ENCODE measurements around the gene ATP9A. TPM values are rescaled to one million over a fixed set of nuclear protein-coding genes. Genes with fewer than 3 reads are reported as not detected.

The ATP9A gene
- total and polyA plus RNA-seq, 2 donors from 2014 or later: 7.1 to 40.2 TPM

GRCh38 chr20:51654495-51654894 is 113.7 kb downstream of the ATP9A start:
- Histone ChIP-seq H3K27me3 (ENCODE audit: control insufficient read depth, insufficient read depth, low read length) (no peaks in the 10 kb centered on the region), H3K9ac (ENCODE audit: low read length in 3 of 3) (no peak overlapping the region), H3K36me3 (ENCODE audit: control insufficient read depth in 2 of 3, insufficient read depth in 3 of 3, low read length in 3 of 3) (no peaks in the 10 kb centered on the region), H3K27ac (ENCODE audit: low read depth in 2 of 2, low read length in 2 of 2) (no peak overlapping the region), H3K4me3 (ENCODE audit: low read length in 3 of 3) (no peak overlapping the region), H3K4me1 (ENCODE audit: control insufficient read depth in 2 of 3, insufficient read depth in 2 of 3, low read depth in 1 of 3, low read length in 3 of 3) (no peaks in the 10 kb centered on the region), H3K9me3 (ENCODE audit: control insufficient read depth in 2 of 3, insufficient read depth in 1 of 3, low read length in 3 of 3) (no peaks in the 10 kb centered on the region)
- no peak for TF ChIP-seq CTCF (IDR thresholded peaks at IDR 0.05; ENCODE audit: borderline replicate concordance, extremely low read depth, insufficient read depth)
- no peak for DNase-seq
- intact Hi-C loops (cut with DNase I): no loop called here
- FAIRE-seq: no peak

GRCh38 chr20:51654060-51654459 is 114.1 kb downstream of the ATP9A start:
- no peaks in the 10 kb centered on the region for H3K36me3 ChIP-seq (ENCODE audit: control insufficient read depth in 2 of 3, insufficient read depth in 3 of 3, low read length in 3 of 3)
- H3K9ac ChIP-seq (ENCODE audit: low read length in 3 of 3): no peak overlapping the region
- TF ChIP-seq CTCF (IDR thresholded peaks at IDR 0.05; ENCODE audit: borderline replicate concordance, extremely low read depth, insufficient read depth): no peak
- no peaks in the 10 kb centered on the region for H3K9me3 ChIP-seq (ENCODE audit: control insufficient read depth in 2 of 3, insufficient read depth in 1 of 3, low read length in 3 of 3)
- H3K27ac ChIP-seq (ENCODE audit: low read depth in 2 of 2, low read length in 2 of 2): no peak overlapping the region
- no peaks in the 10 kb centered on the region for H3K4me1 ChIP-seq (ENCODE audit: control insufficient read depth in 2 of 3, insufficient read depth in 2 of 3, low read depth in 1 of 3, low read length in 3 of 3)
- intact Hi-C loops (cut with DNase I): no loop called here
- no peak overlapping the region for H3K4me3 ChIP-seq (ENCODE audit: low read length in 3 of 3)
- H3K27me3 ChIP-seq (ENCODE audit: control insufficient read depth, insufficient read depth, low read length): no peaks in the 10 kb centered on the region
- DNase-seq: no peak
- FAIRE-seq: no peak

GRCh38 chr20:51653226-51653625 is 115.0 kb downstream of the ATP9A start:
- FAIRE-seq: no peak
- intact Hi-C loops (cut with DNase I): no loop called here
- H3K36me3 ChIP-seq (ENCODE audit: control insufficient read depth in 2 of 3, insufficient read depth in 3 of 3, low read length in 3 of 3): no peaks in the 10 kb centered on the region

More at GRCh38 chr20:51653226-51653625, 115.0 kb downstream of the ATP9A start:
- Histone ChIP-seq H3K4me3 (ENCODE audit: low read length in 3 of 3) (no peak overlapping the region), H3K27me3 (ENCODE audit: control insufficient read depth, insufficient read depth, low read length) (no peaks in the 10 kb centered on the region), H3K9ac (ENCODE audit: low read length in 3 of 3) (no peak overlapping the region), H3K27ac (ENCODE audit: low read depth in 2 of 2, low read length in 2 of 2) (no peak overlapping the region), H3K9me3 (ENCODE audit: control insufficient read depth in 2 of 3, insufficient read depth in 1 of 3, low read length in 3 of 3) (no peaks in the 10 kb centered on the region), H3K4me1 (ENCODE audit: control insufficient read depth in 2 of 3, insufficient read depth in 2 of 3, low read depth in 1 of 3, low read length in 3 of 3) (no peaks in the 10 kb centered on the region)
- no peak for DNase-seq
- TF ChIP-seq CTCF (IDR thresholded peaks at IDR 0.05; ENCODE audit: borderline replicate concordance, extremely low read depth, insufficient read depth): no peak

All from kidney (tissue), 14 donors.